ENCODE measurements around the gene ARIH2. TPM values are rescaled to one million over a fixed set of nuclear protein-coding genes. Genes with fewer than 3 reads are reported as not detected.

ARIH2 gene
- polyA plus RNA-seq, 3 donors = 68.6 to 98.2 (median 71.4) TPM

- no peak for DNase-seq (ENCODE audit: extremely low read depth in 1 of 11, low read depth in 9 of 11, low spot score in 4 of 11)
Measured at GRCh38 chr3:49023775-49024174, 105.1 kb downstream of the ARIH2 start.

DNA sequence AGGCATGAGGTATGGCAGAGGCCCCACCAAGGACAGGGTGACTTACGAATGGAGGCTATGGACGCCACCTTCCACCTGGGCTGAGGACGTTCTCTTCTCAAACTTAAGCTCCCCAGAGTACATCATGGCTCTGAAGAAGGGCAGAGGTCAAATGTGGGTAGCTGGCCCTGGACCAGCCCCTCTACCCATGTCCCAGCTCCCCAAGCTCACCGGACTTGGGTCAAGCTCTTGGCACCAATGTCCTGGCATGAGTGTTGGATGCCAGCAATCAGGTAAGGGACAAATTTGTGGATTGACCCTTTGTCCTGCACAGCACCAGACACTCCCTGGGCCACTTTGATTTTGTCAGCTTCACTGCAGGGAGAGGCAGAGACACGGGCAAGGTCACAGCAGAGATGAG, 105.8 kb downstream of the ARIH2 start:
- DNase-seq (ENCODE audit: extremely low read depth in 1 of 11, low read depth in 9 of 11, low spot score in 4 of 11) = no peak

GRCh38 chr3:49025005-49025792, 106.6 kb downstream of the ARIH2 start:
- DNase-seq (ENCODE audit: extremely low read depth in 1 of 11, low read depth in 9 of 11, low spot score in 4 of 11) = no peak

- DNase-seq (ENCODE audit: extremely low read depth in 1 of 11, low read depth in 9 of 11, low spot score in 4 of 11) = no peak
Measured at GRCh38 chr3:49025793-49026520, 107.3 kb downstream of the ARIH2 start.

- DNase-seq (ENCODE audit: extremely low read depth in 1 of 11, low read depth in 9 of 11, low spot score in 4 of 11) = no peak
Measured at GRCh38 chr3:49026536-49026935, 107.9 kb downstream of the ARIH2 start.

GRCh38 chr3:49027634-49028033, 109.0 kb downstream of the ARIH2 start:
- DNase-seq (ENCODE audit: extremely low read depth in 1 of 11, low read depth in 9 of 11, low spot score in 4 of 11) = no peak

- DNase-seq (ENCODE audit: extremely low read depth in 1 of 11, low read depth in 9 of 11, low spot score in 4 of 11) = no peak
Measured at GRCh38 chr3:49028298-49028672, 109.6 kb downstream of the ARIH2 start.

GRCh38 chr3:49028673-49029562, 110.3 kb downstream of the ARIH2 start, which contains the start of gene IMPDH2:
Gene IMPDH2, minus strand, starts transcription at chr3:49029398. Its CDS starts 48 bp downstream, at chr3:49029350.
- peak; percentile 87 to 95 (median 91) for DNase-seq (ENCODE audit: extremely low read depth in 1 of 11, low read depth in 9 of 11, low spot score in 4 of 11)

DNA sequence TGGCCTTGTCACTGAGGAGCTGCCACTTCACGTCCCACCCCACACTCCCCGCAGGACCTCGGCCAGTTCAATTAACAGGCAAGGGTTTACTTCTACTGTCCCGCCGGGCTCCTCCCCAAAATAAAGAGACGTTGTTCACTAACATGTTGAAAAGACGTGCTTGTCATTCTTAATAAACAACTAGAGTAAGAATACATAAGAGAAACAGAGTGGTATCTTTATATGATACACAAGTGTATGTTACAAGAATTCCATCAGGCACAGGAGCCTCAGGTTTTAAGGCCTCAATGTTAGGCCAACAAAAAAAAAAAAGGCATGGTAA, 110.9 kb downstream of the ARIH2 start:
- no peak for DNase-seq (ENCODE audit: extremely low read depth in 1 of 11, low read depth in 9 of 11, low spot score in 4 of 11)

- DNase-seq (ENCODE audit: extremely low read depth in 1 of 11, low read depth in 9 of 11, low spot score in 4 of 11) = no peak
Measured at GRCh38 chr3:49030321-49030720, 111.7 kb downstream of the ARIH2 start.

- no peak for DNase-seq (ENCODE audit: extremely low read depth in 1 of 11, low read depth in 9 of 11, low spot score in 4 of 11)
Measured at GRCh38 chr3:49032646-49033304, 114.1 kb downstream of the ARIH2 start.

DNA sequence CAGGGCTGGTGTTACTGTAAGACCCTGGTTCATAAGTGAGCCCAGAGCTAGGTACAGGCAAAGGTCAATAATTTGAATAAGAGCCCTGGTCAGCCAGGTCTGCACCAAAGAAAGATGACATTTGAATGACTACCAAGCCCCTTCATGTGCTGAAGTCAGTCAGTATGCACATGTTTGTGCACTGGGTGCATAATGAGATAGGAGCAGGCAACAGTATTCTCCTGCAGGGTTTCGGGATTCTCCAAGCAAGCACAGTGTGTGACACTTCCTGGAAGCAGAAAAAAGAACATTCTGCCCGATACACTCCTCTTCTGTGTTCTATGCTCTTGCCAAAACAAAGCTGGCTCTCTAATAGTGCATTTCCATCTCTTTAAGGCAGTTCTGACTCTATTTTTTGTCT, 116.0 kb downstream of the ARIH2 start:
- DNase-seq (ENCODE audit: extremely low read depth in 1 of 11, low read depth in 9 of 11, low spot score in 4 of 11) = no peak

DNA sequence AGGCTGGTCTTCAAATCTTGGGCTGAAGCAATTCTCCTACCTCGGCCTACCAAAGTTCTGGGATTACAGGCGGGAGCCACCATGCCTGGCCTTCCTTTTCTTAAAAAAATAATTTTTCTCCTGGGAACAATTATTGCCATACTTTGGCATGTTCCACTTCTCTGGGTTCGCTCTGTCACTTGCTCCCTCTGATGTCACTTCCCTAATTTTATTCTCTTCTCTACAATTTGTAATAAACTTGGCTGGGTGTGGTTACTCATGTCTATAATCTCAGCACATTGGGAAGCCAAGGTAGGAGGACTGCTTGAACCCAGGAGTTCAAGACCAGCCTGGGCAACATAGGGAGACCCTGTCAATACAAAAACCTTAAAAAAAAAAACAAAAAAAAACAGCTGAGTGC, 116.6 kb downstream of the ARIH2 start:
- DNase-seq (ENCODE audit: extremely low read depth in 1 of 11, low read depth in 9 of 11, low spot score in 4 of 11) = no peak

Other genes with a start within 250 kb of the ARIH2 start
- 10 to 100 TPM; 15.1 to 23.4 (median 20.0) TPM for gene NCKIPSD, start 232.9 kb upstream of the ARIH2 start, polyA plus RNA-seq (ENCODE audit: insufficient read length in 3 of 3)
- gene IP6K2, start 201.6 kb upstream of the ARIH2 start, polyA plus RNA-seq (ENCODE audit: insufficient read length in 3 of 3) = 100 to 1,000 TPM; 201 to 262 (median 238) TPM
- 10 to 100 TPM; 40.0 to 49.8 (median 47.0) TPM for gene PRKAR2A, start 71.0 kb upstream of the ARIH2 start, polyA plus RNA-seq (ENCODE audit: insufficient read length in 3 of 3)
- gene SLC25A20, start 20.0 kb upstream of the ARIH2 start, polyA plus RNA-seq (ENCODE audit: insufficient read length in 3 of 3) = 10 to 100 TPM; 14.1 to 22.4 (median 21.2) TPM
- gene P4HTM, start 71.4 kb downstream of the ARIH2 start, polyA plus RNA-seq (ENCODE audit: insufficient read length in 3 of 3) = 10 to 100 TPM; 36.5 to 52.1 (median 48.5) TPM
- 100 to 1,000 TPM; 192 to 229 (median 222) TPM for gene WDR6, start 88.5 kb downstream of the ARIH2 start, polyA plus RNA-seq (ENCODE audit: insufficient read length in 3 of 3)
- 10 to 100 TPM; 72.7 to 78.1 (median 72.7) TPM for gene DALRD3, start 99.7 kb downstream of the ARIH2 start, polyA plus RNA-seq (ENCODE audit: insufficient read length in 3 of 3)
- gene NDUFAF3, start 103.3 kb downstream of the ARIH2 start, polyA plus RNA-seq (ENCODE audit: insufficient read length in 3 of 3) = 10 to 100 TPM; 53.6 to 79.9 (median 69.9) TPM
- 100 to 1,000 TPM; 216 to 230 (median 219) TPM for gene IMPDH2, start 110.6 kb downstream of the ARIH2 start, polyA plus RNA-seq (ENCODE audit: insufficient read length in 3 of 3)
- 10 to 100 TPM; 82.2 to 93.0 (median 88.0) TPM for gene QRICH1, start 175.2 kb downstream of the ARIH2 start, polyA plus RNA-seq (ENCODE audit: insufficient read length in 3 of 3)
- gene QARS1, start 185.9 kb downstream of the ARIH2 start, polyA plus RNA-seq (ENCODE audit: insufficient read length in 3 of 3) = 100 to 1,000 TPM; 289 to 321 (median 300) TPM
- 10 to 100 TPM; 56.2 to 62.6 (median 60.1) TPM for gene USP19, start 202.0 kb downstream of the ARIH2 start, polyA plus RNA-seq (ENCODE audit: insufficient read length in 3 of 3)
- 100 to 1,000 TPM; 357 to 459 (median 441) TPM for gene LAMB2, start 214.2 kb downstream of the ARIH2 start, polyA plus RNA-seq (ENCODE audit: insufficient read length in 3 of 3)
- 10 to 100 TPM; 20.2 to 30.2 (median 24.3) TPM for gene CCDC71, start 247.5 kb downstream of the ARIH2 start, polyA plus RNA-seq (ENCODE audit: insufficient read length in 3 of 3)